ENCODE results near the gene DCHS1.

GRCh38 chr11:6626971-6627761, 28.4 kb downstream of the DCHS1 start:
- TF ChIP-seq, protein P1, sequence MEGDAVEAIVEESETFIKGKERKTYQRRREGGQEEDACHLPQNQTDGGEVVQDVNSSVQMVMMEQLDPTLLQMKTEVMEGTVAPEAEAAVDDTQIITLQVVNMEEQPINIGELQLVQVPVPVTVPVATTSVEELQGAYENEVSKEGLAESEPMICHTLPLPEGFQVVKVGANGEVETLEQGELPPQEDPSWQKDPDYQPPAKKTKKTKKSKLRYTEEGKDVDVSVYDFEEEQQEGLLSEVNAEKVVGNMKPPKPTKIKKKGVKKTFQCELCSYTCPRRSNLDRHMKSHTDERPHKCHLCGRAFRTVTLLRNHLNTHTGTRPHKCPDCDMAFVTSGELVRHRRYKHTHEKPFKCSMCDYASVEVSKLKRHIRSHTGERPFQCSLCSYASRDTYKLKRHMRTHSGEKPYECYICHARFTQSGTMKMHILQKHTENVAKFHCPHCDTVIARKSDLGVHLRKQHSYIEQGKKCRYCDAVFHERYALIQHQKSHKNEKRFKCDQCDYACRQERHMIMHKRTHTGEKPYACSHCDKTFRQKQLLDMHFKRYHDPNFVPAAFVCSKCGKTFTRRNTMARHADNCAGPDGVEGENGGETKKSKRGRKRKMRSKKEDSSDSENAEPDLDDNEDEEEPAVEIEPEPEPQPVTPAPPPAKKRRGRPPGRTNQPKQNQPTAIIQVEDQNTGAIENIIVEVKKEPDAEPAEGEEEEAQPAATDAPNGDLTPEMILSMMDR (IDR thresholded peaks at IDR 0.05), result no peak
- no peak for TF ChIP-seq POLR2A (IDR thresholded peaks at IDR 0.05)

All from uterus (tissue), 2 donors.